Endothelial cell of umbilical vein (primary cell): ENCODE measurements around the gene ZIC4.

Experiments
- EZH2 ChIP-seq: IDR thresholded peaks from 2 replicates; pipeline ENCODE4 v1.6.1; 2012; ENCODE audit warnings: borderline replicate concordance, low read depth, mild to moderate bottlenecking, moderate library complexity, low read length, inconsistent platforms; ENCODE audit not compliant: severe bottlenecking
- GATA2 ChIP-seq: IDR thresholded peaks from 2 replicates; pipeline ENCODE4 v1.7.0; 2011; ENCODE audit warnings: low read depth, mild to moderate bottlenecking, moderate library complexity, mixed read lengths, low read length; ENCODE audit not compliant: insufficient read length, insufficient read depth
- MYC ChIP-seq: IDR thresholded peaks from one replicate; pipeline ENCODE4 v1.6.1; 2011; ENCODE audit warnings: mild to moderate bottlenecking, low read depth, low read length
- POLR2A ChIP-seq: IDR thresholded peaks from 2 replicates; pipeline ENCODE4 v1.6.1; 2012; ENCODE audit warnings: low read depth, mild to moderate bottlenecking, control low read depth, low read length
- POLR2AphosphoS5 ChIP-seq: IDR thresholded peaks from 2 replicates; pipeline ENCODE4 v1.6.1; 2012; ENCODE audit warnings: low read depth, mild to moderate bottlenecking, control low read depth, low read length, moderate library complexity; ENCODE audit not compliant: insufficient read depth
- TF ChIP-seq, protein P1 (sequence below): IDR thresholded peaks from 2 replicates; pipeline ENCODE4 v1.6.1; 2011; ENCODE audit not compliant: insufficient read depth, insufficient read length
- TF ChIP-seq, protein P2 (sequence below), 2 donors: IDR thresholded peaks; 1 replicate in 1 of 2; 2 replicates in 1 of 2; pipeline ENCODE4 v1.5.1; 2011; ENCODE audit warnings: low read length in 2 of 2, mild to moderate bottlenecking in 2 of 2, moderate library complexity in 2 of 2, control low read depth in 1 of 2, inconsistent platforms in 1 of 2, low read depth in 1 of 2; ENCODE audit not compliant: insufficient read depth in 1 of 2; ENCODE audit errors: extremely low read depth in 1 of 2

DNA sequence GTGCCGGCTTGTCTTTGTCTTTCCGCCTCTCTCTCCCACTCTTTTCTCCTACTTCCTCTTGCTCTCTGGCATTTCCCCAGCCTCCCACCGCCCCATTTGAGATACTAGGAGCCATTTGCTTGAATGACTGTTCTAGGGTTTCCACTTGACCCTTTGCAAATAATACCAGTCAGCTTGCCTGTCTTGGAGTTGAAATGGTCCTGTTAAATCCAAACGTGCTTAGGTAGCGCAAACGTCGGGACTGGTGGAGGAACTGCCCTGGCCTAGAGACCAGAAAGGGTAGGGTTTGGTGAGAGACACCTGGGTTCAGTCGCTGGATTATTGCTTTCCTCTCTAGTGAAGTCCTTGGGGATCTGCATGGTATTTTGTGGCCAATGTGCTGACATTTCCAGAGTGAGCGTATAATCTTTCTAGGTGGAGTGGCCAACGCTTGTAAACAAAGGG lies 13.5 kb upstream of the ZIC4 start:
- TF ChIP-seq, protein P1, sequence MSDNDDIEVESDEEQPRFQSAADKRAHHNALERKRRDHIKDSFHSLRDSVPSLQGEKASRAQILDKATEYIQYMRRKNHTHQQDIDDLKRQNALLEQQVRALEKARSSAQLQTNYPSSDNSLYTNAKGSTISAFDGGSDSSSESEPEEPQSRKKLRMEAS = no peak
- TF ChIP-seq EZH2 = no peak
- TF ChIP-seq POLR2A = no peak
- TF ChIP-seq, protein P2, sequence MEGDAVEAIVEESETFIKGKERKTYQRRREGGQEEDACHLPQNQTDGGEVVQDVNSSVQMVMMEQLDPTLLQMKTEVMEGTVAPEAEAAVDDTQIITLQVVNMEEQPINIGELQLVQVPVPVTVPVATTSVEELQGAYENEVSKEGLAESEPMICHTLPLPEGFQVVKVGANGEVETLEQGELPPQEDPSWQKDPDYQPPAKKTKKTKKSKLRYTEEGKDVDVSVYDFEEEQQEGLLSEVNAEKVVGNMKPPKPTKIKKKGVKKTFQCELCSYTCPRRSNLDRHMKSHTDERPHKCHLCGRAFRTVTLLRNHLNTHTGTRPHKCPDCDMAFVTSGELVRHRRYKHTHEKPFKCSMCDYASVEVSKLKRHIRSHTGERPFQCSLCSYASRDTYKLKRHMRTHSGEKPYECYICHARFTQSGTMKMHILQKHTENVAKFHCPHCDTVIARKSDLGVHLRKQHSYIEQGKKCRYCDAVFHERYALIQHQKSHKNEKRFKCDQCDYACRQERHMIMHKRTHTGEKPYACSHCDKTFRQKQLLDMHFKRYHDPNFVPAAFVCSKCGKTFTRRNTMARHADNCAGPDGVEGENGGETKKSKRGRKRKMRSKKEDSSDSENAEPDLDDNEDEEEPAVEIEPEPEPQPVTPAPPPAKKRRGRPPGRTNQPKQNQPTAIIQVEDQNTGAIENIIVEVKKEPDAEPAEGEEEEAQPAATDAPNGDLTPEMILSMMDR (IDR thresholded peaks at IDR 0.05; ENCODE audit: extremely low read depth in 1 of 2, insufficient read depth in 1 of 2, low read depth in 1 of 2, low read length in 2 of 2) = no peak
- TF ChIP-seq POLR2AphosphoS5 = no peak
- no peak for TF ChIP-seq GATA2
- TF ChIP-seq MYC = no peak
